Upper lobe of left lung (tissue), 4 donors: ENCODE results near the gene GOLM1.

Experiments used
- EP300 ChIP-seq, 4 donors: sonication (generic); formaldehyde crosslinking; IDR thresholded peaks; one replicate each; pipeline ENCODE4 v1.5.1; 2017; ENCODE audit warnings: antibody characterized with exemption in 4 of 4, control low read depth in 2 of 4
- POLR2A ChIP-seq, 4 donors: fragments of 450-650 bp; IDR thresholded peaks; one replicate each; pipeline ENCODE4 v1.5.1; 2016 to 2017; ENCODE audit warnings: antibody characterized with exemption in 4 of 4, mild to moderate bottlenecking in 2 of 4
- POLR2AphosphoS5 ChIP-seq, 2 donors: sonication (generic); formaldehyde crosslinking; IDR thresholded peaks; one replicate each; pipeline ENCODE4 v1.5.1; 2017; ENCODE audit warnings: antibody characterized with exemption in 2 of 2
- TF ChIP-seq, protein P1 (sequence below), 6 experiments: fragments of 450-650 bp in 4 of 6; fragments of 200-600 bp in 2 of 6; sonication (generic) in 2 of 6; IDR thresholded peaks; one replicate each; pipeline ENCODE4 v1.5.1; 2016 to 2019; ENCODE audit warnings: antibody characterized with exemption in 6 of 6

- TF ChIP-seq POLR2A (IDR thresholded peaks at IDR 0.05) = no peak
- TF ChIP-seq, protein P1, sequence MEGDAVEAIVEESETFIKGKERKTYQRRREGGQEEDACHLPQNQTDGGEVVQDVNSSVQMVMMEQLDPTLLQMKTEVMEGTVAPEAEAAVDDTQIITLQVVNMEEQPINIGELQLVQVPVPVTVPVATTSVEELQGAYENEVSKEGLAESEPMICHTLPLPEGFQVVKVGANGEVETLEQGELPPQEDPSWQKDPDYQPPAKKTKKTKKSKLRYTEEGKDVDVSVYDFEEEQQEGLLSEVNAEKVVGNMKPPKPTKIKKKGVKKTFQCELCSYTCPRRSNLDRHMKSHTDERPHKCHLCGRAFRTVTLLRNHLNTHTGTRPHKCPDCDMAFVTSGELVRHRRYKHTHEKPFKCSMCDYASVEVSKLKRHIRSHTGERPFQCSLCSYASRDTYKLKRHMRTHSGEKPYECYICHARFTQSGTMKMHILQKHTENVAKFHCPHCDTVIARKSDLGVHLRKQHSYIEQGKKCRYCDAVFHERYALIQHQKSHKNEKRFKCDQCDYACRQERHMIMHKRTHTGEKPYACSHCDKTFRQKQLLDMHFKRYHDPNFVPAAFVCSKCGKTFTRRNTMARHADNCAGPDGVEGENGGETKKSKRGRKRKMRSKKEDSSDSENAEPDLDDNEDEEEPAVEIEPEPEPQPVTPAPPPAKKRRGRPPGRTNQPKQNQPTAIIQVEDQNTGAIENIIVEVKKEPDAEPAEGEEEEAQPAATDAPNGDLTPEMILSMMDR (IDR thresholded peaks at IDR 0.05) = no peak
- TF ChIP-seq EP300 (IDR thresholded peaks at IDR 0.05) = no peak
- TF ChIP-seq POLR2AphosphoS5 (IDR thresholded peaks at IDR 0.05) = no peak
Measured at GRCh38 chr9:86091477-86091876, 7.9 kb downstream of the GOLM1 start.
